K562 (cell line): ENCODE results near the gene RBM20. TPM values are rescaled to one million over a fixed set of nuclear protein-coding genes. Genes with fewer than 3 reads are reported as not detected.

Experiments used
- ARID3A ChIP-seq: IDR thresholded peaks from 2 replicates; pipeline ENCODE4 v1.6.1; 2012; ENCODE audit warnings: low read depth, low read length, improper control_type of control experiment, borderline replicate concordance
- CBX1 ChIP-seq: sonication (generic); IDR thresholded peaks from 2 replicates; pipeline ENCODE4 v1.6.1; 2016; ENCODE audit warnings: antibody characterized with exemption, low read depth, mild to moderate bottlenecking
- CHD1 ChIP-seq: fragments of 200-600 bp; sonication (generic); IDR thresholded peaks from one replicate; pipeline ENCODE4 v1.6.1; 2012; ENCODE audit warnings: mild to moderate bottlenecking, moderate library complexity, low read length, inconsistent platforms
- DDX20 ChIP-seq: fragments of 450-650 bp; IDR thresholded peaks from 2 replicates; pipeline ENCODE4 v1.6.1; 2016; ENCODE audit warnings: missing genetic modification characterization, low read depth, mild to moderate bottlenecking, missing compliant biosample characterization, moderate library complexity
- E2F1 ChIP-seq: sonication (generic); formaldehyde crosslinking; IDR thresholded peaks from 2 replicates; pipeline ENCODE4 v1.8.1; 2023; ENCODE audit warnings: mild to moderate bottlenecking, missing genetic modification reagents, moderate library complexity
- ETV5 ChIP-seq: sonication (generic); formaldehyde crosslinking; IDR thresholded peaks from 2 replicates; pipeline ENCODE4 v1.4.0; 2020; ENCODE audit warnings: low read depth, mild to moderate bottlenecking, missing genetic modification reagents
- MYNN ChIP-seq, 2 experiments: sonication (generic); formaldehyde crosslinking in 1 of 2; IDR thresholded peaks; 2 replicates each; pipeline versions ENCODE4 v1.5.0 to v1.6.1; 2016 to 2020; ENCODE audit warnings: antibody characterized with exemption in 1 of 2, missing genetic modification reagents in 1 of 2
- NRF1 ChIP-seq, 2 experiments: fragments of 450-650 bp; IDR thresholded peaks in 1 of 2; conservative IDR thresholded peaks in 1 of 2; 2 replicates each; pipeline ENCODE4 v1.6.1; 2014; ENCODE audit warnings: mild to moderate bottlenecking in 2 of 2
- STAT5B ChIP-seq: fragments of 250-450 bp; sonication (Bioruptor Pico); IDR thresholded peaks from 2 replicates; pipeline ENCODE4 v1.8.0; 2021; ENCODE audit warnings: mild to moderate bottlenecking, inconsistent platforms
- THRB ChIP-seq: fragments of 450-650 bp; formaldehyde crosslinking; conservative IDR thresholded peaks from 2 replicates; pipeline ENCODE4 v1.4.0; 2022; ENCODE audit warnings: mild to moderate bottlenecking, missing genetic modification characterization
- TRIM25 ChIP-seq: fragments of 450-650 bp; IDR thresholded peaks from 2 replicates; pipeline ENCODE4 v1.7.0; 2016; ENCODE audit warnings: borderline replicate concordance
- VEZF1 ChIP-seq: fragments of 200-800 bp; sonication (Bioruptor generic); IDR thresholded peaks from 2 replicates; pipeline ENCODE4 v1.6.1; 2017; ENCODE audit warnings: missing genetic modification characterization, missing compliant biosample characterization
- ZBTB1 ChIP-seq: sonication (generic); formaldehyde crosslinking; IDR thresholded peaks from 2 replicates; pipeline ENCODE4 v1.8.1; 2023; ENCODE audit warnings: missing genetic modification reagents, low read depth, mild to moderate bottlenecking, borderline replicate concordance
- ZFP36 ChIP-seq: fragments of 150-350 bp; IDR thresholded peaks from 2 replicates; pipeline ENCODE4 v1.6.1; 2018; ENCODE audit warnings: low read length, low read depth; ENCODE audit not compliant: partially characterized antibody
- ZNF140 ChIP-seq: fragments of 250-450 bp; sonication (Bioruptor Pico); IDR thresholded peaks from 2 replicates; pipeline ENCODE4 v1.8.0; 2021; ENCODE audit warnings: moderate library complexity, mild to moderate bottlenecking, inconsistent platforms
- ZNF347 ChIP-seq: fragments of 450-650 bp; formaldehyde crosslinking; IDR thresholded peaks from 2 replicates; pipeline ENCODE4 v1.4.0; 2020; ENCODE audit warnings: low read depth, mild to moderate bottlenecking, moderate library complexity
- polyA plus RNA-seq, 8 experiments: library from polyadenylated mRNA; depleted of rRNA in 4 of 8; stranded (reverse) in 5 of 8; unstranded in 3 of 8; fragments of >200 nt; fragmentation: Nextera tagmentation in 2 of 8; fragmentation: Illumina TruSeq in 1 of 8; extraction: Ambion mirVana in 2 of 8; extraction: Trizol in 1 of 8; gene quantifications; 2 replicates each; pipeline versions ENCODE4 v1.2.1 to v1.2.3, GENCODE V29; 2011 to 2014; ENCODE audit warnings: inconsistent platforms in 1 of 8, missing spikeins in 1 of 8
- total RNA-seq, 7 experiments: library from RNA; depleted of rRNA in 6 of 7; stranded (reverse); fragments of >200 nt in 6 of 7; fragmentation: Illumina TruSeq in 2 of 7; extraction: Trizol in 2 of 7; gene quantifications; 2 replicates each; pipeline versions ENCODE4 v1.2.1 to v1.2.3, GENCODE V29; 2011 to 2021; ENCODE audit warnings: low replicate concordance in 1 of 7

Gene RBM20
- total and polyA plus RNA-seq, 9 of the 15 experiments (the other 6 are each of a cell fraction or from before 2014, with no cell fraction given), result 0.63 to 5.7 (median 3.2) TPM

GRCh38 chr10:110857265-110858171 is 213.4 kb downstream of the RBM20 start (continued):
- TF ChIP-seq MYNN (IDR thresholded peaks at IDR 0.05), result peak; percentile 64; the same call in 1 of the 2 replicates
- TF ChIP-seq MYNN (CRISPR knock-in tag; IDR thresholded peaks at IDR 0.05), result no peak
- TF ChIP-seq STAT5B (CRISPR knock-in tag), result no peak
- TF ChIP-seq ARID3A, result no peak
- TF ChIP-seq ZBTB1, result 0 out of 2 replicates have a peak, but pooled peaks have one; percentile 40
- TF ChIP-seq NRF1 (conservative IDR thresholded peaks at IDR 0.05 in 1 of 2, IDR thresholded peaks at IDR 0.05 in 1 of 2), result peak in 1 of 2 experiments; percentile 23; a peak in 1 of 4 replicates
- no peak for TF ChIP-seq THRB (CRISPR knock-in tag)
- TF ChIP-seq E2F1 (CRISPR knock-in tag), result no peak
- no peak for TF ChIP-seq ZNF347 (CRISPR knock-in tag)
- TF ChIP-seq CBX1, result no peak
- no peak for TF ChIP-seq ETV5 (CRISPR knock-in tag)
- TF ChIP-seq ZFP36, result peak; percentile 10
- no peak for TF ChIP-seq CHD1
- TF ChIP-seq DDX20, result no peak
- TF ChIP-seq TRIM25, result no peak
- no peak for TF ChIP-seq ZNF140 (CRISPR knock-in tag)
- no peak for TF ChIP-seq VEZF1 (CRISPR knock-in tag)
